Left renal cortex interstitium (tissue), 4 donors: ENCODE data around the gene MTHFSD. TPM values are rescaled to one million over a fixed set of nuclear protein-coding genes. Genes with fewer than 3 reads are reported as not detected.

Source experiments
- DNase-seq, 4 donors: peaks; one replicate each; pipeline ENCODE4 v3.0.0-alpha.2; 2013; ENCODE audit warnings: low read depth in 4 of 4, low spot score in 2 of 4, missing footprints in 1 of 4
- polyA plus RNA-seq, 4 donors: library from polyadenylated mRNA; unstranded; fragments of 120-200 nt; gene quantifications; one replicate each; pipeline ENCODE4 v1.2.1, GENCODE V29; 2013; ENCODE audit not compliant: insufficient read length in 4 of 4

The MTHFSD gene
- polyA plus RNA-seq, 4 donors, result 19.1 to 33.8 (median 28.3) TPM

- DNase-seq, result no peak
These were observed 23.9 kb downstream of the MTHFSD start for GRCh38 chr16:86531191-86531545.

- no peak for DNase-seq
These were observed 24.5 kb downstream of the MTHFSD start for GRCh38 chr16:86530251-86531190.

- DNase-seq, result no peak
These were observed 25.9 kb downstream of the MTHFSD start for GRCh38 chr16:86529160-86529559.

GRCh38 chr16:86528061-86528929 lies 26.7 kb downstream of the MTHFSD start:
- DNase-seq, result no peak

GRCh38 chr16:86527366-86527765 lies 27.7 kb downstream of the MTHFSD start:
- DNase-seq, result no peak

GRCh38 chr16:86525696-86526095 lies 29.3 kb downstream of the MTHFSD start:
- no peak for DNase-seq

GRCh38 chr16:86524029-86524428 lies 31.0 kb downstream of the MTHFSD start:
- no peak for DNase-seq

GRCh38 chr16:86523166-86523740 lies 31.8 kb downstream of the MTHFSD start:
- no peak for DNase-seq

GRCh38 chr16:86522634-86523033 lies 32.4 kb downstream of the MTHFSD start:
- no peak for DNase-seq

- no peak for DNase-seq
These were observed 33.5 kb downstream of the MTHFSD start for GRCh38 chr16:86521236-86522197.

GRCh38 chr16:86520317-86521210 lies 34.5 kb downstream of the MTHFSD start:
- DNase-seq, result no peak

- no peak for DNase-seq
These were observed 35.3 kb downstream of the MTHFSD start for GRCh38 chr16:86519649-86520316.

- no peak for DNase-seq
These were observed 35.9 kb downstream of the MTHFSD start for GRCh38 chr16:86519007-86519648.

- no peak for DNase-seq
These were observed 37.3 kb downstream of the MTHFSD start for GRCh38 chr16:86517652-86518258.

- DNase-seq, result no peak
These were observed 38.0 kb downstream of the MTHFSD start for GRCh38 chr16:86517033-86517432.

- no peak for DNase-seq
These were observed 38.4 kb downstream of the MTHFSD start for GRCh38 chr16:86516623-86517003.

GRCh38 chr16:86515777-86516622 lies 39.0 kb downstream of the MTHFSD start:
- no peak for DNase-seq
